GM21528 (cell line): ENCODE measurements around the gene SH3PXD2B.
"Not testable (repeated sequence)": the region's sequence is repeated elsewhere in the genome, so short reads cannot be mapped to it uniquely, and the experiment has no call there.

Experiments
- ATAC-seq: cut with Tn5 transposase; IDR thresholded peaks from one replicate; pipeline ENCODE4 v1.9.1; 2021; ENCODE audit warnings: mild to moderate bottlenecking, moderate library complexity; ENCODE audit not compliant: unreplicated experiment, low FRiP score

Gene SH3PXD2B

GRCh38 chr5:172420235-172420939 lies 33.9 kb downstream of the SH3PXD2B start:
- no peak for ATAC-seq

- ATAC-seq = no peak
These were observed 35.2 kb downstream of the SH3PXD2B start for GRCh38 chr5:172418862-172419814.

DNA sequence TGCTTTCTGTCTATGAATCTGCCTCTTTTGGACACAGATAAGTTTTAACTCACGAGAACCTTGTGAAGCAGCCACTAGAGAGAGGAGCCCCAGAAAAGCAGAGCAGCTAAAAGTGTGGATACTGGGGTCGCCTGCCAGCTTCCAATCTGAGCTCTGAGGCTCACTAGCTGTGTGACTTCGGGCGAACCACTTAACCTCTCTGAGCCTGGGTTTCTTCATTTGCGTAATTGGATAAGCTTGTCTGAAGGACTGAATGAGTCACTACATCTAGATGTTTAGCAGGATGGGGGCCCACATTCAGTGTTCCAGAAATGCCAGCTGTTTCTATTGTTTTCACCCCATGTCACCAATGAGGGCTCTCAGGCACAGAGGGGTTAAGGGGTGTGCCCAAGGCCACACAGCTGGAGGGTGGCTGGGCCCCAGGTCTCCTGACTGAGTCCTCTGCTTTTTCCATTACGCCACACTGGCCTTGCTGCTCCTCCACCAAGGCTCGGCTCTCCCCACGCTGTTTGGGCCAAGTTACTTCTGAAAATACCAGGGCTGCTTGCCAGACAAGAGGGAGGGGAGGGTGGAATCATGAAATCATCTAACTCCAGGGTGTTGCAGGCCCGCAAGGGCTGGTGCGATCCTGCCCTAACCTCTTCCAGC lies 36.2 kb downstream of the SH3PXD2B start:
- no peak for ATAC-seq

DNA sequence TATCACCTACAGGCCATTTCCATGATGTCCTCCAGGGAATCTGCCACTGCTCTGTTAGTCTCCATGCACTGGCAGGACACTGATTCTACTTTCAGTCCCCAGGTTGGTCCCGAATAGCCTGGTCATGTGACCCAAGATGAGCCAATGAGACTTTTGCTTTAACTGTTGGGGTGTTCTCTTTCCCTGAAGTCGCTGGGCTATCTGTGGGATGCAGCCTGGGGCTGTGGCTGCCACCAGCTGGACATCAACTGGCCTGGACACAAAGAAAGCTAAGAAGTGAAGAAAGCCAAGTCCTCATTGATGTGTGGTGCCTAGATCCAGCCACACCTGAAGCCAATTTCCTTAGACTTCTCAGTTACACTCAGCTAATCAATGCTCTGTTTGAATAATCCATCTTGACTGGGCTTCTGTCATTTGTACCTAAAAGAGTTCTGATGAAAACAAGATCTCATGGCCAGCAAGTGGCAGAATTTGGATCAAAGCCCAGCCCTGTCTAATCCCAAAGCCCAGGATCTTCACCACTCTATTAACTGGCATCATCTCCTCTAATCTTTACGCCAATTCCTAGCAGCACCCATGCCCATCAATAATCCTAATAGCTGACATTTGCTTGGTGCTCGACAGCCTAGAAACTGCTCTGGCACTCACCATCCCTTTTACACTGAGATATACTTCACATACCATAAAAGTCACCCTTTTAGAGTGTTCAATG lies 37.0 kb downstream of the SH3PXD2B start:
- no peak for ATAC-seq

GRCh38 chr5:172415362-172416275 lies 38.7 kb downstream of the SH3PXD2B start:
- ATAC-seq = no peak

- no peak for ATAC-seq
These were observed 39.6 kb downstream of the SH3PXD2B start for GRCh38 chr5:172414531-172415361.

DNA sequence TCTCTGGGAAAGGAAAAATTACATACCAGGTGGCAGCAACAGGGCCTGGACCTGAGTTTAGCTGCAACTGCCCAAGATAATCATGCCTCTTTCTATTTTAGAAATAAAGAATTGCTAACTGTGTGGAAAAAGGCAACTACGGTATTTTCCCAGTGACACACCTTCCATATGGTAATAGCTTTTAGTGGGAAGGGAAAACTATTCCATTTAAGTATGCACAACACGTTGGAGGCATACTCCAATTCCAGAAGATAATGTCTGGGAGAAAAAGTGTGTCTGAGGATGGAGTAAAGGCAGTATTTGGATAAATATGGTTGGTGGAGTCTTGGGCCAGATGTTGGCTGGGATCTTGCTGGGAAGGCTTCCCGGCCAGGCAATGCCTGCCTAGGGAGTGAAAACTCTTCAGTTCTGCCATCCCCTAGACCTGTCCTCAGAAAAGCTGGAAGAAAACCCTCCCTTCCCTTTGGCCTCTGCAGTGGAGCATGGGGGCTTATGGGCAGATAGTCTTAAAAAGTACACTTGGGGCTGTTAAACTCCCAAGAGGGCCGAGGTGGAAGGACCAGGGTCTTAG lies 40.6 kb downstream of the SH3PXD2B start:
- no peak for ATAC-seq

- no peak for ATAC-seq
These were observed 41.5 kb downstream of the SH3PXD2B start for GRCh38 chr5:172412724-172413286.

DNA sequence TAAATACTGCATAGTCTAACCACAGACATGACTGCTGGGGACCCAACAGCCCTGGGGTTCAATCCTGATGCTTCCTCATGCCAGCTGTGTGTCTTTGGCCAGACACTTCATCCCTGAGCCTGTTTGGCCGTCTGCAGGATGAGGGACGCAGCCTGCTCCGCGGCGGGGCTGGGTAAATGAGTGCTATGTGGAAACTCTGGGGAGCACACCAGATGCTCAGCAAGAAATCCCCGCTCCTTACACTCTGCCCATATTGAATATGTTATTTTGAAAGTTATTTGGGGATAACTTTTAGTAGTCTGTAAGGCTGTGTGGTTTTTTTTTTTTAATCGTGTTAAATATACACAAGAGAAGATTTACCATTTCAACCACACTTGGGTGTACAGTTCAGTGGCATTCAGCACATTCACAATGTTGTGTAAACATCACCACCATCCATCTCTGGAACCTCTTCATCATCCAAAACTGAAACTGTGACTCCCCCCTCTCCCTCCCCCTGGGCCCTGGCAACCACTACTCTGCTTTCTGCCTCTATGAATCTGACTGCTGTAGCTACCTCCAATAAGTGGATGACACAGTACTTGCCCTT lies 42.7 kb downstream of the SH3PXD2B start:
- ATAC-seq = no peak

- no peak for ATAC-seq
These were observed 43.5 kb downstream of the SH3PXD2B start for GRCh38 chr5:172410662-172411483.

- ATAC-seq = no peak
These were observed 44.2 kb downstream of the SH3PXD2B start for GRCh38 chr5:172410160-172410559.

DNA sequence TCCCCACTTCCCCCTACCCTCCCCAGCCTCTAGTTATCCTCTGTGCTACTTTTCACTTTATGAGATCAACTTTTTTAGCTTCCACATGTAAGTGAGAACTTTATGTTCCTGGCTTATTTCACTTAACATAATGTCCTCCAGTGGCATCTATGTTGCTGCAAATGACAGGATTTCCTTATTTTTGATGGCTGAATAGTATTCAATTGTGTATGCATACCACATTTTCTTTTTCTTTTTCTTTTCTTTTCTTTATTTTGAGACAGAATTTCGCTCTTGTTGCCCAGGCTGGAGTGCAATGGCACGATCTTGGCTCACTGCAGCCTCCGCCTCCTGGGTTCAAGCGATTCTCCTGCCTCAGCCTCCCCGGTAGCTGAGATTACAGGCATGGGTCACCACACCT lies 44.8 kb downstream of the SH3PXD2B start:
- ATAC-seq = not testable (repeated sequence)

- no peak for ATAC-seq
These were observed 46.5 kb downstream of the SH3PXD2B start for GRCh38 chr5:172407822-172408221.

DNA sequence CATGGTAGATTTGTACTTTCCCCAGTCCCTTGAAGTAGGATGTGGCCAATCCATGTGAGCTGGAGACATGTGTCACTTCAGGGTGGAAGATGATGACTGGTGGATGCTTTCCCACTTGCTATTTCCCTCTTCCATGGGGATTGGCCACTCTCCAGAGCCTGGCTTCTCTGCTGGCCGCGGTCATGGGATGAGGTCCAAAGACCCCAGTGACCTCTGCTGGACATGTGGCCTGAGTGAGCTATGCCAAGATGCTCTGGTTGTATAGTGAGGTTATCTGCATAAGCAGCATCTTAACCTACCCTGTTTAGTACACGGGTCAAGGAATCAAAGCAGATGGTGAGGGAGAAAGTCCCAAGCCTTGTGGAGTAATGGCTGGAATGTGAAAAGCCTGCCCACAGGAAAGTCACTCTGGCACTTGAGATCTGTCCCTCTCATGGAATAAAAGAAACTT lies 47.1 kb downstream of the SH3PXD2B start:
- ATAC-seq = no peak

DNA sequence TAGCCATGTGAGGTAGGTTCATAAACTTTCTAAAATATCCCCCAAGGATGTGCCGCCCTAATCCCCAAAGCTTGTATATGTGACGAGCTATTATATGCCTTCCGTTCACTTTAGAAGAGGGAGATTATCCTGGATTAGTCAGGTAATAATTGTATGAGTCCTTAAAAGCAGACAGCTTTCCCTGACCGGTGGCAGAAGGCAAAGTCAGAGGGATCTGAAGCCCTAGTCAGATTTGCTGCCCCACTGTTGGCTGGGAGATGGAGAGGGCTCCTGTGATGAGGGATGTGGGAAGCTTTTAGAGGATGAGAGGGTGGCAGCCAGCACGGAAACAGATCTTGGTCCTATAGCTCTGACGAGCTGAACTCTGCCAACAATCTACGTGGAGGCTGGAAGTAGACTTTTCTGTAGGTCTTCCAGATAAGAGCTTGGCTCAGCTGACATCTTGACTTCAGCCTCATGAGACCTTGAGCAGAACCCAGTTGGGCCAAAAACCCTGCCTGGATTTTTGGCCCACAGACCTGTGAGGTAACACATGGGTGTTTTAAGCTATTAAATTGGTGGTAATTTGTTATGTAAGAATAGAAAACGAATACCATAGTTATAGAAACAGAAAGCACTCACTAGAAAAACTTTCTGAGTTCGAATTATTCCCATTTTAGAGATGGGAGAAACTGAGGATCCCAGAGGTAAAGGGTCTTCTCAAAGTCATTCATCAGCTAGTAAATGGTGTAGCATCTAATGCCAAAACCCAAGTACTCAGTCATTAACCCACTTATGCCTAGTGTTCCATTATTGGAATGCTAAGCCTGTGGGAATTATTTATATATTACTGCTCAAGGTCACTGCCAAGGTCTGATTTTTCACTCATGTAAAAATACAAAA lies 48.9 kb downstream of the SH3PXD2B start:
- no peak for ATAC-seq

GRCh38 chr5:172404746-172405145 lies 49.6 kb downstream of the SH3PXD2B start:
- no peak for ATAC-seq
